Heart left ventricle (tissue), 13 donors: ENCODE results near the gene ZFP92.

ENCODE experiments used
- CTCF ChIP-seq, 12 donors: fragments of 200-600 bp; sonication (generic) in 4 of 12; IDR thresholded peaks; one replicate each; pipeline versions ENCODE4 v1.5.0 to v1.8.0; 2018 to 2022; ENCODE audit warnings: antibody characterized with exemption in 12 of 12, mild to moderate bottlenecking in 5 of 12
- POLR2A ChIP-seq, 2 donors: fragments of 450-650 bp; IDR thresholded peaks; one replicate each; pipeline ENCODE4 v1.6.1; 2017; ENCODE audit warnings: antibody characterized with exemption in 2 of 2, mild to moderate bottlenecking in 2 of 2, moderate library complexity in 2 of 2
- donor health status: ischemic (EF 13 %, LVEDD 7.1; RV severe dilation, severe dysfunction).
- donor health status: DM: no; HTN: yes; CAD: no.
- donor health status: DM: no; HTN: no; CAD: no.
- donor health status: ischemic (EF 25% LVEDD 6.9; RV normal size, moderate dysfunction).
- donor health status: ischemic (EF 25% LVEDD 5.7; RV mildly dilated, moderate dysfunction).
- donor health status: ischemic (EF 35%, LVEDD 5.7; RV mildly dilated, moderate dysfunction).
- donor health status: nonischemic (EF 11% LVEDD 7.7; RV severe dilation, severe dysfunction).
- donor health status: DM: yes; HTN: yes; CAD: no.
- donor health status: PGD.
- donor health status: ischemic (EF 29% LVEDD 5.4; RV normal size, mild dysfunction).
- donor health status: nonischemic (EF 23%, LVEDD 6.1; RV moderate dilation, normal function).

GRCh38 chrX:153442463-153442862, 31.2 kb downstream of the ZFP92 start:
- TF ChIP-seq CTCF (IDR thresholded peaks at IDR 0.05) (no peak), POLR2A (IDR thresholded peaks at IDR 0.05) (no peak)
